Measurements from ENCODE around the gene DLEC1.
A peak's percentile ranks its signal among the peaks of the same experiment; 100 is the strongest.
"Not testable (repeated sequence)": the region's sequence is repeated elsewhere in the genome, so short reads cannot be mapped to it uniquely, and the experiment has no call there.

The DLEC1 gene

DNA sequence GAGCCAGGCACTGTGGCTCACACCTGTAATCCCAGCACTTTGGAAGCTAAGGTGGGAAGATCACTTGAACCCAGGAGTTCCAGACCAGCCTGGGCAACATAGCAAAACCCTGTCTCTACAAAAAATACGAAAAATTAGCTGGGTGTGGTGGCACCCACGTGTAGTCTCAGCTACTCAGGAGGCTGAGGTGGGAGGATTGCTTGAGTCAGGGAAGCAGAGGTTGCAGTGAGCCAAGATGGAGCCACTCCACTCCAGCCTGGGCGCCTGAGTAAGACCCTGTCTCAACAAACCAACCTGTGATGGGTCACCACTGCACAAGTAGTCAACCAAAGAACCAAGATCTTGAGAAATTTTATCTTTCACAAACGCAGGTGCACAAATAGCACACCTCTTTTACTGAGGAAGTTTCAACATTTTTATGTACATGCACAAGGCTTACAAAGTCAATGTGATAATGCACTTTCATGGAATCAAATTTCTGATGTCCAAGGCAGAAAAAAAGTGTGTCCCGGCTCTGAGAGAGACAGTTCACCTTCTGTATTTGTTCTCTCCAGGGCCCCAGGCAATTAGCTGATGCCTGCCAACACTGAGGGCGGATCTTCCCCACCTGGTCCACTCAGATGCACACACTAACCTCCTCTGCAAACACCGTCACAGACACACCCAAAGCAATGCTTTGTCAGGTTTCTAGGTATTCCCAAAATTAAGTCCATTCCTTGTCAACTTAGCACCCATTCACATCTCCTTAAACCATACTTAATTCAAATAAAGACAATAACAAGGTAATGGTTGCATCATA, 85.5 kb downstream of the DLEC1 start:
- DNase-seq: no peak

- DNase-seq: no peak
Measured at GRCh38 chr3:38125305-38126120, 86.5 kb downstream of the DLEC1 start.

- no peak for DNase-seq
Measured at GRCh38 chr3:38126121-38126892, 87.3 kb downstream of the DLEC1 start.

GRCh38 chr3:38127611-38128302, 88.7 kb downstream of the DLEC1 start:
- DNase-seq: no peak

- DNase-seq: no peak
Measured at GRCh38 chr3:38128303-38128655, 89.3 kb downstream of the DLEC1 start.

GRCh38 chr3:38129058-38129457, 90.0 kb downstream of the DLEC1 start:
- DNase-seq: no peak

- DNase-seq: no peak
Measured at GRCh38 chr3:38130631-38131065, 91.6 kb downstream of the DLEC1 start.

DNA sequence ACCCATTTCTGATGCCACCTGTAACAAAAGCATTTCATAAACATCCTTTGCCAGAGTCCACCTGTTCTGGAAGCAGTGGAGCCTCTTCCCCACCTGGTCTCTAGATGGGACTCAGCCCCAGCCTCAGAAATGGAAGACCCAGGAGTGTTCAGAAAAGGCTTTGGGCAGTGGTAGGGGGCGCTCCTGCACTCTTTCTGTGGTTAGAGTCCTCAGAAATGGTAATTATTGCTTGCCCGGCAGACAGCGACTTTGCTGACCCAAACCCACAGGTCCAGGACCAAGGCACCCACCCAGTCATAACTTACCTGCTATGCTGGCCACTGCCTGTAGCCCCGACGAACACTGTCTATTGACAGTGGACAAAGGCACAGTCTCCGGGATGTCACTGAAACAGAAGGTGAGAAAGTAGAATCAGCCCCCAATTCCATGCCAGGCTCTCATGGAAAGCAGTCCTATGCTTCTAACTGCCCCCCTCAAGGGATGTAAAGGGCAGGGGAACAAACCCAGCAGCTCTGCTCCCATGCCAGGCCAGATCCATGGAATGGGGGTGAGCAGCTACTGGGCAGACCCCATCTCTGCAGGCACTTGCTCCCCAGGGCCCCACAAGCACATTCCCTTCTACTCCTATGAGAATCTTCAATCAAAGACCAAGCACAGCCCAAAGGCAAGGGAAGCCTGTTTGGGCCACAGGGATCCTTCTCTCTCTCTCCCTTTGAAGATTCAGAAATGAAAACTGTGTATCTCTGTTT, 92.8 kb downstream of the DLEC1 start:
- peak; percentile 33 for DNase-seq

DNA sequence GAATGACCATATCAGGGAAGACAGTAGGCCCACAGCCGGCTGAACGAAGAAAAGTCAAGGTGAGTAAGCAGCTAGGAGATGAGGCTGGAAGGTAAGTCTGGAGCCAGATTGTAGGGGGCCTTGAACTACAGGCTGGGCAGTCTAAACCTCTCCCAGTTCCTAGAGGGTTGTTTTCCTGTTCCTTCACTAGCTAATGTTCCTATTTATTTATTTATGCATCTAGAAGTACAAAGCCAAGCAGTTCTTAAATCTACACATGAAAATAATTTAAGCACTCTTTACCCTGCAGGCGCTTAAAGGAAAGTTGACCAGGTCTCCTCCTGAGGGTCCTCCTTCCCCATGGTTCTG, 94.2 kb downstream of the DLEC1 start:
- no peak for DNase-seq

DNA sequence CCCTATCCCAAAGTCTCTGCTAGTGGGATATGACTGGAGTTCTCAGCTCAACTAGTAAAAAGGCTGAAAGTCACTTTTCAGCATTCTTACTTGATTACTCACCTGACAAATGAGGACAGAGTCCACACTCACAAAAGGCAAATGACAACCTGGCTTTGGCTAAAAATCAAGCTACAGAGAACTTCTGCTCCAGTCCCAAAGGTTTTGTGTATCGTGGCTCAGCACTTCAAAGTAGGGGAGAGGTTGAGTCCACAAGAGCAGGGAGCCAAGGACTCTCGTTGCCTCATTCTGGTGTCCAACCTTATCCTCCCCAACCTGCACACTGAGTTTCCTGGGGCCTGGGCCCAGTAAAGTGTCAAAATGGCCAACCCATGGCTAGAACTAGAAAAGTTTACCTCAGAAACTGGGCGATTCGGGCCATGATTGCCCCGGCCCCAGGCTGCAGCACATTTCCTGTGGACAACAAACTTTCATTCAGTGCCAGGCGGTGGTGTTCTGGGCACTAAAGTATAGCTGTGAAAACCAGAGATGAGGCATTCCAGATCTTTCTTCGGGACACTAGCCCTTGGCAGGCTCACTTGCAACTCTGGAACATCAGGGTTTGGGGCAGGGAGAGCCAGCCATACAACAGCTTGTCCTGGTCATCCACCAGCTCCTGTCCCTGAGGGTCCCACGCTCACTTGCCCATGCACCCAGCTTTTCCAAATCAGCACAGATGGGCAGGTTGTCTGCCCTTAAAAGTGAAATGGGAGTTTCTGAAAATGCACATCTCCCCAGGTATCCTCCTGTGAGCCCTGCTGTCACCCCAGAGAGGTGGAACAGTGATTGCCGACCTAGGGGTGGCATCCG, 94.8 kb downstream of the DLEC1 start:
- DNase-seq: no peak

DNA sequence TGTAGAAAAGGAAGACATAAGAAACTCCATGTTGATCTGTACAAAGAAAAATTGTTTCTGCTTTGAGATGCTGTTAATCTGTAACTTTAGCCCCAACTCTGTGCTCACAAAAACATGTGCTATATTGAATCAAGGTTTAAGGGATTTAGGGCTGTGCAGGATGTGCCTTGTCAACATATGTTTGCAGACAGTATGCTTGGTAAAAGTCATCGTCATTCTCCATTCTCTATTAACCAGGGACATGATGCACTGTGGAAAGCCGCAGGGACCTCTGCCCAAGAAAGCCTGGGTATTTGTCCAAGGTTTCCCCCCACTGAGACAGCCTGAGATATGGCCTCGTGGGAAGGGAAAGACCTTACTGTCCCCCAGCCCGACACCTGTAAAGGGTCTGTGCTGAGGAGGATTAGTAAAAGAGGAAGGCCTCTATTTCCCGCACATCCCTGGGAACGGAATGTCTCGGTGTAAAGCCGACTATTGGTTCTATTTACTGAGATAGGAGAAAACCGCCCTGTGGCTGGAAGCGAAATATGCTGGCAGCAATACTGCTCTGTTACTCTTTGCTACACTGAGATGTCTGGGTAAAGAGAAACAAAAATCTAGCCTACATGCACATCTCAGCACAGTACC, 95.6 kb downstream of the DLEC1 start:
- not testable (repeated sequence) for DNase-seq

DNA sequence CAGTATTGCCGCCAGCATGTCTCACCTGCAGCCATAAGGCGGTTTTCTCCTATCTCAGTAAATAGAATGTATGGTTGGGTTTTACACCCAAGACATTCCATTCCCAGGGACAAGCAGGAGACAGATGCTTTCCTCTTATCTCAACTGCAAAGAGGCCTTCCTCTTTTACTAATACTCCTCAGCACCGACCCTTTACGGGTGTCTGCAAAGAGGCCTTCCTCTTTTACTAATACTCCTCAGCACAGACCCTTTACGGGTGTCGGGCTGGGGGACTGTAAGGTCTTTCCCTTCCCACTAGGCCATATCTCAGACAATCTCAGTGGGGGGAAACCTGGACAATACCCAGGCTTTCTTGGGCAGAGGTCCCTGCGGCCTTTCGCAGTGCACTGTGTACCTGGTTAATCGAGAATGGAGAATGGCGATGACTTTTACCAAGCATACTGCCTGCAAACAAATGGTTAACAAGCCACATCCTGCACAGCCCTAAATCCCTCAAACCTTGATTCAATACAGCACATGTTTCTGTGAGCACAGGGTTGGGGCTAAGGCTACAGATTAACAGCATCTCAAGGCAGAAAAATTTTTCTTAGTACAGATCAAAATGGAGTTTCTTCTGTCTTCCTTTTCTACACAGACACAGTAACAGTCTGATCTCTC, 96.7 kb downstream of the DLEC1 start:
- DNase-seq: not testable (repeated sequence)

GRCh38 chr3:38136393-38136776, 97.4 kb downstream of the DLEC1 start:
- peak; percentile 17 for DNase-seq

- peak; percentile 98 for DNase-seq
Measured at GRCh38 chr3:38136777-38137614, 98.0 kb downstream of the DLEC1 start, which contains the start of gene ACAA1. TSS of gene ACAA1 (minus strand) at chr3:38137127. CDS start at chr3:38137035, 92 bp downstream.

DNA sequence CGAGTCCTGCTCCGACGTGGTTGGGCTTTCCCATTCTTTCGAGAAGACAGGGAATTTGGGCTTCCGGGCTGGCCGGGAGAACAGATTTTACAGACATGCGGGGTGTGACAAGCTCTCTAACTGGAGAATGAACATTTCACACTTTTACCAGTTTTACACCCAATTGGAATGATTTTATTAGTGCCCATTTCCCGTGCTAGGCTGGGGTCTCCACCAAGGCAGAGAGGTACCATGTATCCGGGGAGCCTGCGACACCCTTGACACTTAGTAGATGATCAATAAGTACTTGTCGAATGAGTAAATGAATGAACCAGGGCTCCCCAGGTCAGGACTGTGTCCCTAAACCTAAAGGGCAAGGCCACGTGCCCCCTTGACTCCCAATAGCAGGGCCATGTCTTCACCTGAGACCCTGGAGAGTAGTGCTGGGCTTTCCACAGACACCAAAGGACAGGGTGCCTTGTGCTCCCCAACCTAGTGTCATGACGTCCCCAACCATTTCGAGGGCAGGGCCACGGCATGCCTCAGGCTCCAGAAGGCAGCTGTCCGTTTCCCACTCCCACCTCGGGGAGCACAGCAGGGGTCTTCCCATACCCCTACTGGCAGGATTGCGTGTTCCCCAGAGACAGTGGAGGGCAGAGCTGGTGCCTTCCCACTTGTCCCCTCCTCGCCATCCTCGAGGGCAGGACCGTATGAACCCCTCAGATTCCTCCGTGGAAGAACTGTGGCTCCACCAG, 98.8 kb downstream of the DLEC1 start:
- peak; percentile 31 for DNase-seq

- DNase-seq: peak; percentile 86
Measured at GRCh38 chr3:38138349-38139190, 99.6 kb downstream of the DLEC1 start, which contains the start of gene MYD88. TSS of gene MYD88 (plus strand) at chr3:38138661. CDS start at chr3:38138701, 40 bp downstream.

- DNase-seq: no peak
Measured at GRCh38 chr3:38139191-38139590, 100.2 kb downstream of the DLEC1 start.

All from activated naive CD4-positive, alpha-beta T cell treated with Interleukin-2 at 50 U/mL for 16 hours (primary cell).